ENCODE results near the gene HADHA. TPM values are rescaled to one million over a fixed set of nuclear protein-coding genes. Genes with fewer than 3 reads are reported as not detected.

HADHA gene
- total RNA-seq, 6 donors from 2014 or later, result 61.8 to 120 (median 110) TPM

DNA sequence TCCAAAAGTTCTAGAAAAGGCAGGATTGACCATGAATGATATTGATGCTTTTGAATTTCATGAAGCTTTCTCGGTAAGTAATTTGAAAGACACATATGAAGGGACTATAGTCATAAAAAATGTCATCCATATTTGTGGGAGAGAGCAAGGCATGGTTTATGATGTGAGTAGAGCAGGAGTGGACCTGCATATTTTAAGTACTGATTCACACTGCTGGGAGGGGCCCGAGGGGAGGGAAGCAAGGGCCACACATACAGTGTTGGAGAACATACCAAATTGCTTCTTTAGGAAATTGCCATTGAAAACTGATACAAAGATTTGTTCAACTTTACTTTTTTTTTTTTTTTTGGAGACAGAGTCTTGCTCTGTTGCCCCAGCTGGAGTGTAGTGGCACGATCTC, 39.7 kb upstream of the HADHA start:
- H3K27me3 ChIP-seq, result no peaks in the 10 kb centered on the region
- TF ChIP-seq CTCF (IDR thresholded peaks at IDR 0.05) (no peak), EP300 (IDR thresholded peaks at IDR 0.05) (no peak), POLR2AphosphoS5 (IDR thresholded peaks at IDR 0.05) (no peak), POLR2A (IDR thresholded peaks at IDR 0.05) (no peak)
- H3K4me1 ChIP-seq, result no peaks in the 10 kb centered on the region
- no peak overlapping the region for H3K4me3 ChIP-seq
- 95% methylated on average over 3 of the region's 3 CpGs for WGBS, 2 donors
- DNase-seq, result no peak
- no peak for ATAC-seq (ENCODE audit: low FRiP score in 2 of 2)
- no peak overlapping the region for H3K27ac ChIP-seq
- no peaks in the 10 kb centered on the region for H3K9me3 ChIP-seq
- peaks cover 42 to 96% (median 71%) of the 10 kb centered on the region in 4 donors for H3K36me3 ChIP-seq

DNA sequence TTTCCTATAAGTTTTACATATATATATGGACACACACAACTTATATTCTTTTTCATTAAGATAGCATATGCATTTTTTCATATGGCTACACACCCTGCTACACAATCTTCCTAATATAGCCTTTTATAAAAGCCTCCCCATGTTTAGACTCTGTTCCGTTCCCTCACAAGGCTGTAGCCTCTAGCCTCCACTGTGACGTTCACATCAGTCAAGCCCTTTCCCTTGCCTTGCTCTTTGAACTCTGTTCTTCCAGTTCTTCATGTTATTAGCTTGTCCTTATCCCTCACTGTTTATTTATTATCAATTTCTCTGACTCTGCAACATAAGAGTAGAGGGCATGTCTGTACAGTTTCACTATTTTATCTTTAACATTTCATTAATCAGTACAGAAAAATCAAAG, 39.2 kb upstream of the HADHA start:
- ATAC-seq (ENCODE audit: low FRiP score in 2 of 2), result no peak
- no peaks in the 10 kb centered on the region for H3K9me3 ChIP-seq
- no peaks in the 10 kb centered on the region for H3K4me1 ChIP-seq
- H3K36me3 ChIP-seq, result peaks cover 42 to 98% (median 74%) of the 10 kb centered on the region in 4 donors
- no peaks in the 10 kb centered on the region for H3K27me3 ChIP-seq
- TF ChIP-seq EP300 (IDR thresholded peaks at IDR 0.05) (no peak), CTCF (IDR thresholded peaks at IDR 0.05) (no peak), POLR2A (IDR thresholded peaks at IDR 0.05) (no peak), POLR2AphosphoS5 (IDR thresholded peaks at IDR 0.05) (no peak)
- WGBS, 2 donors, result 95 to 98% methylated on average over 2 of the region's 2 CpGs
- H3K27ac ChIP-seq, result no peak overlapping the region
- no peak overlapping the region for H3K4me3 ChIP-seq
- DNase-seq, result no peak

GRCh38 chr2:26281226-26281625, 36.8 kb upstream of the HADHA start:
- peaks cover 0 to 3% (median 0%) of the 10 kb centered on the region in 4 donors for H3K4me1 ChIP-seq
- no peak for DNase-seq
- TF ChIP-seq POLR2AphosphoS5 (IDR thresholded peaks at IDR 0.05) (no peak), EP300 (IDR thresholded peaks at IDR 0.05) (no peak), POLR2A (IDR thresholded peaks at IDR 0.05) (no peak), CTCF (IDR thresholded peaks at IDR 0.05) (no peak)
- H3K36me3 ChIP-seq, result peaks cover 34 to 95% (median 70%) of the 10 kb centered on the region in 4 donors
- 86 to 90% methylated on average over 2 of the region's 2 CpGs for WGBS, 2 donors
- no peaks in the 10 kb centered on the region for H3K9me3 ChIP-seq
- no peak for ATAC-seq (ENCODE audit: low FRiP score in 2 of 2)
- H3K27me3 ChIP-seq, result no peaks in the 10 kb centered on the region
- H3K27ac ChIP-seq, result no peak overlapping the region
- H3K4me3 ChIP-seq, result no peak overlapping the region

DNA sequence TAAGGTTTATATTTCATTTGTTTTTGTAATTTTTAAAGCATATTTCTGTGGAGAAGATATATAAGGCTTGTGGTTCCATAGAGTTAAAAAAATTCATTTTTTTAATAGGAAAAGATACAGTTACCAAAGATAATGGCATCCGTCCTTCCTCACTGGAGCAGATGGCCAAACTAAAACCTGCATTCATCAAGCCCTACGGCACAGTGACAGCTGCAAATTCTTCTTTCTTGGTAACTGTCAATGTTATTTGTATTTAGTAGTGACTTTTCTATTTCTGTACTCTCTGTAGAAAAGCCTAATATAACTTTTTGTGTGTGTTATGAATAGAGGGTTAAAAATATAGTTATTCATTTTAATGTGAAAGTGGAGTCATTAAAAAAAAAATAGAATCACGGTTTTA, 35.5 kb upstream of the HADHA start:
- Histone ChIP-seq H3K27ac (no peak overlapping the region), H3K4me1 (peaks cover 6 to 10% (median 6%) of the 10 kb centered on the region in 4 donors), H3K36me3 (peaks cover 30 to 81% (median 65%) of the 10 kb centered on the region in 4 donors), H3K9me3 (no peaks in the 10 kb centered on the region), H3K27me3 (no peaks in the 10 kb centered on the region), H3K4me3 (no peak overlapping the region)
- WGBS, 2 donors, result 94 to 96% methylated on average over 3 of the region's 3 CpGs
- DNase-seq, result no peak
- no peak for TF ChIP-seq POLR2A (IDR thresholded peaks at IDR 0.05)
- no peak for TF ChIP-seq CTCF (IDR thresholded peaks at IDR 0.05)
- no peak for TF ChIP-seq EP300 (IDR thresholded peaks at IDR 0.05)
- TF ChIP-seq POLR2AphosphoS5 (IDR thresholded peaks at IDR 0.05), result no peak
- no peak for ATAC-seq (ENCODE audit: low FRiP score in 2 of 2)

DNA sequence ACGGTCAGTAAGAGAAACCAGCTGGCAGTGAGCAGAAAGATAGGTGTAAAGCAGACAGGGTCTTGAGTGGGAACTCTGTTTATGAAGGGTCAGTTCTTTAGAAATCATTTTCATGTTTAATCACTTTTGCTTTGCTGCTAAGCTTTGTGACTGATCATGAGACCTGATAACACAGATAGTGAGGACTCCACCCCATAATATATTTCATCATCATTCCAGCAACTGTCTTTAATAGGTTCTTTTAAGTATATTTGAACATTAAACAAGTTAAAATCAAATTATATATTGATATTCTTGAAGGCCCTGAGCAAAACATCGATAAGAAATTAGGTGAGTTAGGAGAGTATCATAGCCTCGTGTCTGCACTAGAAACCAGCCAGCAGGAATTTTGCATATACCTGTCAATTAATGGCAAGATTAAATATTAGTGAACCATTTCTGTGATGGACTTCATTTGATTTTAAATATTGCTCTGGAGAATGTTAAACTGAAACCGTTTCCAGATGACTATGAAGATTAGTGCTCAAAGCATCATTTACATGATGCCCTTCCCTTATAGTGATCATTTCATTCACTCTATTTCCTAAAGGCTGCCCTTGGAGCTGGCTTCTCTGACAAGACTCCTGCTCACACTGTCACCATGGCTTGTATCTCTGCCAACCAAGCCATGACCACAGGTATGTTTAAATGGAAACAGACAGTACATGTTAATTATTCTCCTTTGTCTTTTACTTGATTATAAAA, 32.2 kb upstream of the HADHA start:
- Histone ChIP-seq H3K27ac (peak overlapping the region in 1 of 4 donors; percentile 88), H3K27me3 (no peaks in the 10 kb centered on the region), H3K4me1 (peaks cover 28 to 36% (median 29%) of the 10 kb centered on the region in 4 donors), H3K9me3 (no peaks in the 10 kb centered on the region), H3K4me3 (no peak overlapping the region), H3K36me3 (peaks cover 7 to 49% (median 40%) of the 10 kb centered on the region in 4 donors)
- ATAC-seq (ENCODE audit: low FRiP score in 2 of 2) (no peak), DNase-seq (no peak)
- WGBS, 2 donors, result 90 to 94% methylated on average over 4 of the region's 4 CpGs
- TF ChIP-seq EP300 (IDR thresholded peaks at IDR 0.05), result no peak
- no peak for TF ChIP-seq POLR2AphosphoS5 (IDR thresholded peaks at IDR 0.05)
- TF ChIP-seq CTCF (IDR thresholded peaks at IDR 0.05), result no peak
- TF ChIP-seq POLR2A (IDR thresholded peaks at IDR 0.05), result no peak

Data from upper lobe of left lung (tissue), 6 donors.